Measurements from ENCODE around the gene CDK13.
"Not testable (repeated sequence)": the region's sequence is repeated elsewhere in the genome, so short reads cannot be mapped to it uniquely, and the experiment has no call there.

CDK13 gene

DNA sequence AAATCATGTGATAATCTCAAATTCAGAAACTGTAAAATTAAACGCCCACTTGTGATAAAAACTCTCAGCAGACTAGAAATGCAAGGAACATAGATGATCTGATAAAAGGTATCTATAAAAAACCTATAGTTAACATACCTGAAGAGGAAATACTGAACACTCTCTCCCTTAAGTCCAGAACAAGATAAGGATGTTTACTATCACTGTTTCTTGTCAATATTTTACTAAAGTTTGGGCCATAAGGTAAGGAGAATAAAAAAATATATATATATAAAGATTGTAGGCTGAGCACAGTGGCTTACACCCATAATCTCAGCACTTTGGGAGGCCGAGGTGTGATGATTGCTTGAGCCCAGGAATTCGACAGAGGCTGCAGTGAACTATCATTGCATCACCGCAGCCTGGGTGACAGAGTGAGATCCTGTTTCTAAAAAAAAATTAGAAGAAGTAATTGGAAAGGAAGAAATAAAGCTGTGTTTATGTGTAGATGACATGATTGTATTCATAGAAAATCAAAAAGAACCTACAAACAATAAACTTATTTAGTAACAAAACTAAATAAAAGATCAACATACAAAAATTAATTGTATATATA is 155.9 kb downstream of the CDK13 start:
- no peak for DNase-seq

DNA sequence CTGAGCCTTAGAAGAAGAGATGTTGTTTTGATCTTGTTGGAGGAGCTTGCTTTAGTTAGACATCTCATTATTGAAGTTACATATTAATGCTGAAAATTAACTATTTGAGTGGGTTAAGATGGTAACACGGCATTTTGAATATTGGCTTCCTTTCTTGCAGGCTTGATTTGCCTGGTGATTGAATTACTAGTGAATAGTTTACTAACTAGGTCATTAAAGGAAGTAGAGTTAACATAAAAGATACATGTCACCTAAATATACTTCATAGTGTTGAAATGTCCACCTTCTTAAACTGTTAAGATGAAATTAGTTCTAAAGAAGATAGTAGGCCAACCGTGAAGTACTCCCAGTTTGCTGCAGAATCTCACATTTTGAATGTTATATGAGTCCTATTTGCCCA is 165.9 kb downstream of the CDK13 start:
- DNase-seq: no peak

DNA sequence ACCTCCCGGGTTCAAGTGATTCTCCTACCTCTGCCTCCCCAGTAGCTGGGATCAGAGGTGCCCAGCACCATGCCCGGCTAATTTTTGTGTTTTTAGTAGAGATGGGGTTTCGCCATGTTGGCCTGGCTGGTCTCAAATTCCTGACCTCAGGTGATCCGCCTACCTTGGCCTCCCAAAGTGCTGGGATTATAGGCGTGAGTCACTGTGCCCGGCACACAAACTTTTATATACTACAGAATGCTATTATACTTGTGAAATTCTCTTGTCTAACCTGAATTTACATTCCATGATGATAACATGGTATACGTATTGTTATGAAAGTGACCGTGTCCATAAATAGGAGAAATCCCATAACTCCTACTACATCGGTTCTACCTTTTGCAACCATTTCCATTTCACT is 167.1 kb downstream of the CDK13 start:
- DNase-seq: not testable (repeated sequence)

DNA sequence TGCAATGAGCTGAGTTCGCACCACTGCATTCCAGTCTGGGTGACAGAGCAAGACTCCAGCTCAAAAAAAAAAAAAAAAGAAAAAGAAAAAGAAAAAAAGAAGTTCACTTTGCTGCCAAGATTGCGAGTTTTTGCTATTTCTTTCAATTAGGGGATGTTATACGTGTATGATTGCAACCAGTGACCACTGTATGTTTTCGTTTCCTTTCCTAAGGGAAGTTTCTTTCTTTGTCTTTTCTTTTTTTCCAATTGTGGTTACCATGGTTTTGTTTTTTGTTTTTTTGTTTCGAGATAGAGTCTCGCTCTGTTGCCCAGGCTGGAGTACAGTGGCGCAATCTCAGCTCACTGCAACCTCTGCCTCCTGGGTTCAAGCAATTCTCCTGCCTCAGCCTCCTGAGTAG is 168.1 kb downstream of the CDK13 start:
- DNase-seq: not testable (repeated sequence)

DNA sequence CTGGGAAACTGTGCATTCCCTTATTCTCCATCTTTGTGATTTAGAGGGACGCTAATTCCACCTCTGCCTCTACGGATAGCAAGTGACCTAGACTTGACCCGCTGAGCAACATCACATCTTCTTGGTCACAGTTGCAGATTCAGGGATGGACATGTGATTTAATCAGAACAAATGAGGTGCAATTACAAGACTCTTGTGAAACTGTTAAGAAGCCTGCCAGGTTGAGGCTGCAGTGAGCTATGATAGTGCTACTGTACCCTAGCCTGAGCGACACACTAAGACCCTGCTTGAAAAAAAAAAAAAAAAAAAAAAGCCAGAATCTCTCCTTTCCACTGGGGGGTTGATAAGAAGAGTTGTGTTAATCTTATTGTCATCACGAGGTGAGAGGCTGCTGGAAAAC is 170.0 kb downstream of the CDK13 start:
- DNase-seq: no peak

DNA sequence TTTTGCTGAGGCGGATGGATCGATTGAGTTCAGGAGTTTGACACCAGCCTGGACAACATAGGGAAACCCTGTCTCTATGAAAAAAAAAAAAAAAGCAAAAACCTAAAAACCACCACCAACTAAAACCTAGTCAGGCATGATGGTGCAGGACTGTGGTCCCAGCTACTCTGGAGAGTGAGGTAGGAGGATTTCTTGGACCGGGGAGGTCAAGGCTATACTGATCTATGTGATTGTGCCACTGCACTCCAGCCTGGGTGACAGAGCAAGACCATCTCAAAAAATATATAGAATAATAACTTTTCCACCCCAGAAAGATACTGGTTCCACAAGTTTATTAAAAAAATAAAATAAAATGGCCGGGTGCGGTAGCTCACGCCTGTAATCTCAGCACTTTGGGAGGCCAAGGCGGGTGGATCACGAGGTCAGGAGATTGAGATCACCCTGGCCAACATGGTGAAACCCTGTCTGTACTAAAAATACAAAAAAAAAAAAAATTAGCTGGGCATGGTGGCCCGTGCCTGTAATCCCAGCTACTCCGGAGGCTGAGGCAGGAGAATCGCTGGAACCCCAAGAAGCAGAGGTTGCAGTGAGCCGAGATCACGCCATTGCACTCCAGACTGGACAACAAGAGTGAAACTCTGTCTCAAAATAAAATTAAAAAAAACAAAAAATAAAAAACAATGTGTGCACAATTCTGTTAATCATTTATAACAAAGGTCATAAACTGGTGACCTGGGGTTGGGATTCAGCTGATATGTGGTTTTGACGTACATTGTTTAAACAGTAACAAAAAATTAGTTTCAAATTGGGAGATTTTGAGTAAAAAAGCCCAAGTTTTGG is 172.3 kb downstream of the CDK13 start:
- not testable (repeated sequence) for DNase-seq

DNA sequence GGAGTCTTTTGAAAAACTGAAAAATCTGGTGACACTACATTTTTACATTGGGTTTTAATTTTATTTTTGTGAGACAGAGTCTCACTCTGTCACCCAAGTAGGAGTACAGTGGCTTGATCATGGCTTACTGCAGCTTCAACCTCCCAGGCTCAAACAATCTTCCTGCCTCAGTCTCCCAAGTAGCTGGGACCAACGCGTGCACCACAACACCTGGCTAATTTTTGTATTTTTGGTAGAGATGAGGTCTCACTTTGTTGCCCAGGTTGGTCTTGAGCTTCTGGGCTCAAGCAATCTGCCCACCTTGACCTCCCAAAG is 172.8 kb downstream of the CDK13 start:
- DNase-seq: no peak

DNA sequence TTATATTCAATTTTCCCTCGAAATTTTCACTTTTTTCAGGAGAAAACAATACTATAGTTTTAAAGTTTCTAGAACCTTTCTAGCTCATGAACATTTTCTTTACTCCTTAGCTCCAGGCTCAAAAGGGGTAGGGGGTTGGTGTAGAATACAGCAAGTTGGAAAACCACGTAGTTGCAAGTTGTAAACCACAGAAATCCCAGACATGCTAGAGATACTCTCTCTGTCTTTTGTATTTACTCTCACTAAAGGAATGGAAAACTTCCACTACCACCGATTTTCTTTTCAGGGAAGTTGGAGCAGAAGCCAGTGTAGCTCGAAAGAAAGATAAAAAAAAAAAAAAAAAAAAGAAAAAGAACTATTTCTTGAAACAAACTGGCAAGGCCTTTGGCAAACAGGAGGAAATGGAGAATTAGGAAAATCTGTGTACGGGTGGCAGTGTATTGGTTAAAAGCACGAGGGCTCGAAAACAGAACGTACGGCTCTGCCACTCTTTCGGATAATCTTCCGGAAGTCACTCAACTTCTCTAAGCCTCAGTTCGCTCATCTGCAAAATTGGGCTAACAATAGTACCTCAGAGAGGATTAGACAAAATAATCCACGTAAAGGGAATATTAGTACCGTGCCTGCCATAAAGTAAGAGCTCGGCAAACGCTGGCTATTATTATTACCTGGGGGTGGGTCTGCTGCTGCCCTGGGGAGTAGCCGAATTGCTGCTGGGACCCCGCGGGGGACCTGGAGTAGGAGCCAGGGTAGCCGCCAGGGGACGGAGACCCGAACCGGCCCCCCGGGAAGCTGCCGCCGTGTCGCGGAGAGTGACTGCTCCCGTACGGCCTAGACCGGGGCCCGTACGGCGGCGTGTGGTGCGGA is 183.7 kb downstream of the CDK13 start:
- DNase-seq: no peak

DNA sequence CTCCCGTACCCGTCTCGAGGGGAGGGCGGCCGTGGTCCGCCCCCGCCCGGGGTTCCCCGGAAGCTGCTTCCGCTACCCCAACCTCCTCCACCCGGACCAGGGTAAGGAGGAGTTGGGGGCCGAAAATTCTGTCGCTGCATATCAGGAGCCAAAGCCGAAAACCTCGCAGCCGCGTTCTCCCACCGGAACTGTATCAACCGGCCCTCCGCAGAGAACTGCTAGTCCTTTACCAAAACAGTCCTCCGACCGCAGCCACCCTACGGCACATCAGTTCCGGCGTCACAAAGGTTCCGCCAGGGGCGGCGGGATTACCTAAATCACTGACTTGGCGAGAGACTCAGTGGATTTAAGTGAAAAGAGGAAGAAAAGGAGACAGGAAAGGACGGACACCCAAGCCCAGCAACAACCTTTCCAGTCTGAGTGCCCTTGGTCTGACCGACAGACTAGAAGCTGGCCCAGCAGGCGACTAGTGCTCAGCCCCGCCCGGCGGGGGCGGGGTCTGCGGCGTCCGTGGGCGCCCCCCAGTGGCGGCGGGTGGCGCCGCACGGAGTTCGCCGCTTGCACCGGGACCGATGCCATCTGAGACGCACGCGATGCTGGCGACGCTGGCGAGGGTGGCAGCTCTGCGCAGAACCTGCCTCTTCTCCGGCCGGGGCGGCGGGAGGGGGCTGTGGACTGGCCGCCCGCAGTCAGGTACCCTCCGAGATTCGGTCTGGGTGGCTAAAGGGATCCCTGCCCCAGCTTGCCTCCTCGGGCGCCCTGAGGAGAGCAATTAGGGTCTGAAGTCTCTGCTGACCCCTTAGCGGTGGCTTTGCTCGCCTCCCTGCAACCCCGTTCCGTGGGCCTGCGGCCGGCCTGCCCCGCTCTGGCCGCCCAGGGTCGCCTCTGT is 184.6 kb downstream of the CDK13 start, which contains the start of the genes MPLKIP and SUGCT:
MPLKIP (minus strand) TSS at position 195 of the 889 bp plus-strand sequence; CDS start at position 140, 55 bp downstream.
SUGCT (plus strand) TSS at position 578 of the 889 bp plus-strand sequence.
- peak; percentile 81 for DNase-seq

DNA sequence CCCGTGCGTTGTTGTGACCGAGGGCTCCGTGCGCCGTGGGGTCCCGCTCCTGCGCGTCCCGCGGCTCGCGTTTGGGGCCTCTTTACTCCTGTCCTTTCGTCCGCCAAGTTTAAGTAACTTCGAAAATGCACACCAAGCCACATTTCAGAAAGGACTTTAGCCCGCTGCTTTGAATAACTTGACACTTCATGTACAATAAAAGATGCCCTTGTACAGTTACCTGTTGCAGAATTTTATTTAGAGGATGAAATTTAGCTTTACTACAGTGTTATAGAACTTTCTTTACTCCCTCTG is 185.2 kb downstream of the CDK13 start:
- no peak for DNase-seq

DNA sequence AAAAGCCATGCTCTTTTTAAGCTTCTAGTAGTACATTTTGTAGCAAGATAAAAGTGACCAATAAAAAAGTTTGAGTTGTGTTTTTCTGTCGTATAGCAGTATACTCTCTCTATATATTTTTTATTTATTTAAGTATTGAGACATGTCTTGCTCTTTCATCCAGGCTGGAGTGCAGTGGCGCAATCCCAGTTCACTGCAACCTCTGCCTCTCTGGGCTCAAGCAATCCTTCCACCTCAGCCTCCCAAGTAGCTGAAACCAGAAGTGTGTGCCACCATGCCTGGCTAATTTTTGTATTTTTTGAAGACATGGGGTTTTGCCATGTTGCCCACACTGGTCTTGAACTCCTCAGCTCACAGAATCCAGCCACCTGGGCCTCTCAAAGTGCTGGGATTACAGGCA is 187.5 kb downstream of the CDK13 start:
- no peak for DNase-seq

DNA sequence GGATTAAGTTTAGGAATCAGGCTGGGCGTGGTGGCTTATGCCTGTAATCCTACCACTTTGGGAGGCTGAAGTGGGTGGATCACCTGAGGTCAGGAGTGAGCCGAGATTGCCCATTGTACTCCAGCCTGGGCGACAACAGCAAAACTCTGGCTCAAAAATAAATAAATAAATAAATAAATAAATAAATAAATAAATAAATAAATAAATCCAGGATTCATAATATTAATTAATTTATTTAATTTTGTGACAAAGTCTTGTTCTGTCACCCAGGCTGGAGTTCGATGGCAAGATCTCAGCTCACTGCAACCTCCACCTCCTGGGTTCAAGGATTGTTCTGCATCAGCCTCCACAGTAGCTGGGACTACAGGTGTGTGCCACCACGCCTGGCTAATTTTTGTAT is 188.9 kb downstream of the CDK13 start:
- DNase-seq: no peak

DNA sequence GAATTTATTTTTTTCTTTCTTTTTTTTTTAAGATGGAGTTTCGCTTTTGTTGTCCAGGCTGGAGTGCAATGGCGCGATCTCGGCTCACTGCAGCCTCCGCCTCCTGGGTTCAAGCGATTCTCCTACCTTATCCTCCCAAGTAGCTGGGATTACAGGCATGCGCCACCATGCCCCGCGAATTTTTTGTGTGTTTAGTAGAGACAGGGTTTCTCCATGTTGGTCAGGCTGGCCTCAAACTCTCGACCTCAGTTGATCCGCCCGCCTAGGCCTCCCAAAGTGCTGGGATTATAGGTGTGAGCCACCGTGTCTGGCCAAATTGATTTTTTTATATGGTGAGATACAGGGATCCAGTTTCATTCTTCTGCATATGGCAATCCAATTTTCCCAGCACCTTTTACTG is 189.8 kb downstream of the CDK13 start:
- not testable (repeated sequence) for DNase-seq

DNA sequence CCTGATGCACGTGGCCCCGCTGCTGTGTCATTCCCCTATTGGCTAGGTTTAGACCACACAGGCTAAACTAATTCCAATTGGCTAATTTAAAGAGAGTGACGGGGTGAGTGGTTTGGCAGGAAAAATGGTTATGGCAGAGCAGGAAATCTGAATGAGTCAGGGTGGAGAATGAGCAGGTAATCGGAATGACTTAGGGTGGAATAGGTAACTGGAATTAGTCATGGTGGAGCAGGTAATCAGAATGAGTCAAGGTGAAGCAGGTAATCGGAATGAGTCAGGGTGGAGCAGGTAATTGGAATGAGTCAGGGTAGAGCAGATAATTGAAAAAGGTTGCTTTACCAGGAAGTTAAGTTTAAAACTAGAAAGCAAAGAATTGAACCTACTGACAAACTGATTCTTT is 191.9 kb downstream of the CDK13 start:
- DNase-seq: not testable (repeated sequence)

DNA sequence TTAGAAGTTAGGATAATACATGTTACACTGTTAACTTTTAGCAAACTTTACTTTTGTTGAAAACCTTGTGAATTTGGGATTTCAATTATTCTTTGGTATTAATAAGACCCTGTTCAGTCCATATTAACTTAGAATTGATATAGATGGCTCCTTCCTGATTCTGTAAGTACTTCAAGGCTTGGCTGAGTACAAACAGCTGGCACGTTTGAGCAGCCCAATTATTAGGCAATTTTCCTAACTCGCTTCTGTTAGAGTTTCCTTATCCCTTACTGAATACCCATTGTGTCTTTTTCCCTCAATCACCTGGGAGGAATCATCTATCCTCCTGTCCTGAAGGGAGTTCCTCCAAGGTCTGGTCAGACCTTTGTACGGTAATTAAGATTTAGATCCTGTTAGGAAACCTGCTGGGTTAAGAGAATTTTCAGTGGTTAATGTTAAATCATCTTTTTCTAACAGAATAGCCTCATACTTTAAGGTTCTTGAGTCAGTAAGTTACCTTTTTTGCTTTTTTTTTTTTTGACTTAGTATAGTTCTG is 195.6 kb downstream of the CDK13 start:
- not testable (repeated sequence) for DNase-seq

DNA sequence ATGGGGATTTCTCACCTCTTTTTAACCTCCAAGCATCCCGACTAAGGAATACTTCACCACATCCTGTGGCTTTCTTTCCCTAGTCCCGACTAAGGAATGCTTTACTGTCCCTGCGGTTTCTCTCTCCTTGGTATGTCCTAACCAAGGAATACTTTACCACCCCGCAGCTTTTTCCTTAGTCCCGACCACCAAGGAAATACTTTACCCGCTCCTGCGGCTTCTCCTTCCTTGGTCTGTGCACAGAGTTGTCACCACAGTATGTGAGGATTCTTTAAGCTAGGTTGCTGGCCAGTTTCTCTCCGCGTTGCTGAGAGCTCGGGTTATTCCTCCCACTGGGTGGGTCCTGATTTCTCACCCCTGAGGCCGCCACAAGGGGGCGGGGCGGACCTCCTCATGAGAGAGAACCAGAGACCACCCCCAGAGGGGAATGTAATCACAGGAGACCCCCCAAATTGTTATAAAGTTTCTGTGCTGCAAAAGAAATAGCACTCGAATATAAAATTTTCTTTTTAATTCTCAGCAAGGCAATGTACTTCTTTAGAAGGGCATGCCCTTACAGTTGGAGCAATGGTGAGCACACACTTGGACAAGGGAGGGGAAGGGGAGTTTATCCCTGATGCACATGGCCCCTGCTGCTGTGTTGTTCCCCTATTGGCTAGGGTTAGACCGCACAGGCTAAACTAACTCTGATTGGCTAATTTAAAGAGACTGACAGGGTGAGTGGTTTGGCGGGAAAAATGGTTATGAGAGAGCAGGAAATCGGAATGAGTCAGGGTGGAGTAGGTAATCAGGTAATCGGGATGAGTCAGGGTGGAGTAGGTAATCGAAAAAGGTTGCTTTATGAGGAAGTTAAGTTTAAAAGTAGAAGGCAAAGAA is 197.6 kb downstream of the CDK13 start:
- no peak for DNase-seq

DNA sequence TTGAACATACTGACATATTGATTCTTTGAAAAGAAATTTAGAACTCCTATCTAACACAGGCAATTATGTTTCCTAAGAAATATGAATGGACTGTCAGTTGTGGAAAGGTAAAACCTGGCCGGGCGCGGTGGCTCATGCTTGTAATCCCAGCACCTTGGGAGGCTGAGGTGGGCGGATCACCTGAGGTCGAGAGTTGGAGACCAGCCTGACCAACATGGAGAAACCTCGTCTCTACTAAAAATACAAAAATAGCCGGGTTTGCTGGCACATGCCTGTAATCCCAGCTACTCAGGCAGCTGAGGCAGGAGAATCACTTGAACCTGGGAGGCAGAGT is 198.2 kb downstream of the CDK13 start:
- not testable (repeated sequence) for DNase-seq

DNA sequence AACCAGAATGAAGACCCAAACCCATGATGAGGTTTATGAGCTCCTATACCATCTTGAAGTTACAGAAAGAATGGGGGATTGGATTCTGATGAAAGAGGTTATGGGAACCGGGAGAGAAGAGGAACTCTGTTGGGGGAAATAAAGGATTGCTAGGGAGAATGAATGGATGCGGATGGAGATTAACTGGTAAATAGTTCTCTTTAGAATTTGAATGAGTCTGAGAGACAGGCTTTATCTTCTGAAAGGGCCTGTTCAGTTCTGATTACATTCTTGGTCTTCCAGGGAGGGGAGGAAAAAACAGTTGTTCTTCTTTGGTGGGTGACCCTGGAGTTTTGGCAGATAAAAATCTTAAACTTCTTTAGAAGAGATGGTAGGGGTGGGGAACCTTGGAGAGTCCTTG is 198.6 kb downstream of the CDK13 start:
- DNase-seq: no peak

Data from stimulated activated CD4-positive, alpha-beta T cell treated with anti-CD3 and anti-CD28 coated beads, Interleukin-12 subunit alpha, Interleukin-12 subunit beta, amount 100 ng/mL, for 4 hours (primary cell).